Stimulated activated CD4-positive, alpha-beta T cell treated with anti-CD3 and anti-CD28 coated beads, TNF-alpha, amount 100 ng/mL, for 24 hours (primary cell): ENCODE results near the gene DEF6.
"Not testable (repeated sequence)": the region's sequence is repeated elsewhere in the genome, so short reads cannot be mapped to it uniquely, and the experiment has no call there.

Experiments used
- DNase-seq, 3 experiments: peaks; one replicate each; pipeline ENCODE4 v3.0.0-alpha.2; 2020; ENCODE audit warnings: low read depth in 3 of 3

Gene DEF6

GRCh38 chr6:35310265-35310831 lies 12.7 kb downstream of the DEF6 start:
- no peak for DNase-seq

GRCh38 chr6:35311390-35312075 lies 13.9 kb downstream of the DEF6 start:
- peak in 1 of 3 experiments; percentile 41 for DNase-seq

GRCh38 chr6:35312076-35312800 lies 14.6 kb downstream of the DEF6 start:
- DNase-seq = no peak

DNA sequence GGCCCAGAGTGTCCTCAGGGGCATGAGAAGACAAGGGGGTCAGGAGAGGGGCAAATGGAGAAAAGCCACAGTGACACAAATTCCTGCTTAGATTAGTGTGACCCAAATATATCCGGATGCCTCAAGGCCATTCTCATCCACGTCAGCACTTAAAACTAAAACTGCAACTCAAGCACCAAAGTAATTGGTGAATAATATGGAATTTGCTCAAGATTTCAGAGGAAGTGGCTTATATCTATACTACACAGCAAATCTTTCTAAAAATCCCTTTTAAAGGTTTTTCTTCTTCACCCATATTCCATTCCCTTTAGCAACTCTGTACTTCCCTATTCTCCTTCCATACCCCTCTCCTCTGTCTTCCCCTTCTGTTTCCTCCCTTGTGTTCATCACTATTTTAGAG lies 15.2 kb downstream of the DEF6 start:
- DNase-seq = no peak

DNA sequence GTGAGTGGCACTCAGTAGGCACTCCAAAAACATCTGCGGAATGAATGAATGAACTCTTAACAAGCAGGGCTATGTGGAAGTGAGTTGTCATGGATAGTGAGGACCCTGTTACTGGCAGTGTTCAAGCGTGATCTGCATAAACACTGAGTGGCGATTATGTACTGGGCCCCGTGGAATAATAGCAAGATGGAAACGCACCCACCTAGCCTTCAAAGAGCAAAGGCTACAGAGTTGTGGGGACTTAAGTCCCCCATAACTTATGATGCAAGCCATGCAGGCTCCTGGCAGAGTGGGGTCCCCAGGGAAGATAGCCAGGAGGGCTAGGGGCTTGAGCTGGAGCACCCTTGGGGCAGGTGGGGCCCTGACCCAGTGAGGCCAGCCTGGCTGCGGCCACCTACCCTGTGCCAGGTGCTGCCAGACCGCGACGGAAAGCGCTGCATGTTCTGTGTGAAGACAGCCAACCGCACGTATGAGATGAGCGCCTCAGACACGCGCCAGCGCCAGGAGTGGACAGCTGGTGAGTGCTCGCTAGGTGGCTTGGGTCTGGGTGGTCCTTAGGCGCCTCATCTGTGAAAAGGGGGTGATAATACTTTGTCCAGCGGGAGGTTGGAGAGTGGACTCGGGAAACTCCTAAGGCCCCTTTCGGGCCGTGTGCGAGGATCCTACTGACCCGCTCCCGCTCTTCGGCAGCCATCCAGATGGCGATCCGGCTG lies 20.0 kb downstream of the DEF6 start:
- DNase-seq = no peak

DNA sequence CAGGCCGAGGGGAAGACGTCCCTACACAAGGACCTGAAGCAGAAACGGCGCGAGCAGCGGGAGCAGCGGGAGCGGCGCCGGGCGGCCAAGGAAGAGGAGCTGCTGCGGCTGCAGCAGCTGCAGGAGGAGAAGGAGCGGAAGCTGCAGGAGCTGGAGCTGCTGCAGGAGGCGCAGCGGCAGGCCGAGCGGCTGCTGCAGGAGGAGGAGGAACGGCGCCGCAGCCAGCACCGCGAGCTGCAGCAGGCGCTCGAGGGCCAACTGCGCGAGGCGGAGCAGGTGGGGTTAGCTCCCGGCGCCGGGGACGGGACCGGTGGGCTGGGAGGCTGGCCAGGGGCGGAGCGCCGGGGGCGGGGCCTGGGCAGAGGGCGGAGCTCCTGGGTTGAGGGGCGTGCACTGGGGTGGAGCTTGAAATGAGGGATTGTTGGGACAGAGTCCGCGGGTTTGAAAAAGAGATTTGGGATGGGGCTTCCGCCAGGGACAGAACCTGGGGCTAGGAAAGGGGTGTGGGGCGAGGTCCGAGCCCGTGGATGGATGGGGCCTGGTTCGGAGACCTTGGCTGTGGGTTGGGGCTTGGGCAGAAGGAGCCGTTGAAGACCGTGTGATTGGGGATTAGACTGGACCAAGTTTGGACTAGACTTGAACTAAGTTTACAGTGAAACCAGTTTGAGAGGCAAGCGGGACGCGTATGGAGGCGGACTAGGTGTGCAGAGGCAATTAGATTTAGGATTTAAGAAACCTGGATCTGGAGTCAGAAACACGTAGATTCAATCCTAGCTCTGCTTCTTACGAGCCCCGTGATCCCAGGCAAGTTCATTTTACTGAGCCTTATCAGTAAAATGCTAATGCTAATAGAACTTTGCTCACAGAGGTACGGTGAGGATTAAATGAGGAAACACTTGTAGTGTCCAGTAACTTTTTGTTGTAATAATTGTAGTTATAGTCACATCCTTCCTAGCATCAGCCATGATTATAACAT lies 20.9 kb downstream of the DEF6 start:
- no peak for DNase-seq

GRCh38 chr6:35319346-35320030 lies 21.9 kb downstream of the DEF6 start:
- DNase-seq = no peak

DNA sequence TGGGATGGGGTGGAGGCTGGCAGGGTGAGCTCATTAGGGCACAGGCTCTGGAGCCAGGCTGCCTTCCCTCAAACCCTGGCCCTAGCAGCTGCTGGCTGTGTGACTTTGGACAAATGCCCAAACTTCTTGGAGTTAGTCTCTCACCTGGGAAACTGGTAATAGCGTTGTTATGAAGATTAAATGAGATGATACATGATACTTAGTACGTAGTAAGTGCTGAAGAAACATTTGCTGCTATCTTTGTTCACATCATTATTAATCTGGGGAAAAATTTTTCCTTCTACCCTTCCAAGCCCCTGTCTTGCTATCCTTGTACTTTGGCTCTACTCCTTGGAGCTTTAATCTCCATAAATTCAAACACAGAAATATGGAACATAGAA lies 22.4 kb downstream of the DEF6 start:
- no peak for DNase-seq

- DNase-seq = no peak
Measured at GRCh38 chr6:35321091-35321490, 23.5 kb downstream of the DEF6 start.

DNA sequence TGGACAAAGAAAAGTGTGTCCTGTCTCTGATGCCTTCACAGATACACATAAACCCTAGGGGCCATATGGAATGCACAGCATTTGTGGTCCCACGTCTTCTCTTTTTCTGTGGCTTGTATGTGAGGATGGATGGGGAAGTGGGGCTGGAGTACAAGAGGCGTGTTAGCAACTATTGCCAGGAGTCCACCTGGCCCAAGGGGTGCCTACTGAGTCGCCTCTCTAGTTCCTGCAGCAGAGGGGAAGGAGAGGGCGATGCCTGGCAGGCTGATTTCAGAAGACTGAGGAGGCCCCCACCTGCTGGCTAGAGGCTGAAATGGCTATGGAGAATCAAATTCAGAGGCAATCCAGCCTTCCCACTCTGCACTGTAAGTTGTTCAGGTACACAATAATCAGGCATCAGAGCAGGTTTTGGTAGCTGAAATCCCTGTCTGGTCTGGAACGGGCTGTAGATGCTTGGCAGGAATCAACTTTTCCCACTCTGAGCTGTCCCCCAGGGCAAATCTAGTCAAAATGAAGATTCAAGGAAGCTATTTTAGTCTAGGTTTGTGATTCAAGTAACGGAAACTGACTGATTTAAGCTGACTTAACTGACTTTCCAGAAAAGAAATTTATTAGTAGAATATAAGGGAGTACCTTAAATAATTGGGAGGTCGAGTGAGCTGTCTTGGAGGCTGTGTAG lies 29.9 kb downstream of the DEF6 start:
- DNase-seq = peak; percentile 55 to 72 (median 56)

GRCh38 chr6:35328108-35328723 lies 30.6 kb downstream of the DEF6 start:
- DNase-seq = no peak

- DNase-seq = not testable (repeated sequence)
Measured at GRCh38 chr6:35328965-35329364, 31.3 kb downstream of the DEF6 start.

- no peak for DNase-seq
Measured at GRCh38 chr6:35330541-35331119, 33.0 kb downstream of the DEF6 start.

GRCh38 chr6:35332074-35332887 lies 34.7 kb downstream of the DEF6 start:
- DNase-seq = peak in 1 of 3 experiments; percentile 35

GRCh38 chr6:35341557-35341956 lies 43.9 kb downstream of the DEF6 start:
- DNase-seq = no peak

GRCh38 chr6:35342258-35343091 lies 44.9 kb downstream of the DEF6 start, which contains the start of gene PPARD:
PPARD (plus strand) TSS chr6:35342558; CDS start chr6:35411088, 68,530 bp downstream.
- peak; percentile 96 to 97 (median 97) for DNase-seq

DNA sequence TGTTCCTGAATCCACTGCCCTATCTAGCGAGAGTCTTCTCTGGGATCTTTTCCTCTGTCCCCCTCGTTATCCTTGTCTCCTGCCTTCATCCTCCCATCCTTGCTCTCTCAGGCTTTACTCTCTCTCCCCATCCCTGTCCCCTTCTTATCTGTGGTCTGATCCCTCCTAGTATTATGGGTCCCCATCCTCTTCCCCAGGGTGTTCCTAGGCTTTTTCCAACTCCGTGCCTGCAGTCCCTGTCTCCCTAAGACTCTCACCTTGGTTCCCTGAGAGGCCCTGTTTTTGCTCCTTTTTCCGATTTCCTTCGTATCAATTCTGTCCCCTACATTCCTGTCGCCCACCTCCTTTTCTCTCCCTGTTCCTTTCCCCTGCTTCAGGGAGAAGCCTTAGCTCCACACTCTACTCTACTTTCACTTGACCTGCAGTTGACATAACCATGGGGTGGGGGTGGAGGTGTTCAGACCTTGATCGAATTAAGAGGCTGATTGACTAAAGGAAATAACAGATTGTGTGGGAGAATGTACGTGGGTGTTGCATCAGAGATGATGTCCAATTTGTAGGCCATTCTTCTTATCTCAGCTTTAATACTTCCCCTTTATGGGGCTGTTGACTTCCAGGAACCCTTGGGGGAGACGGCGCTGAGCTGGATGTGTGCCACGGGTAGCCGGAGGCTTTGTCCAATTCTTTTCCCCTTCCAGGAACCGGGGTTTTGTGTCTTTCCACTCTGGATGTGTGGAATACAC lies 45.6 kb downstream of the DEF6 start:
- no peak for DNase-seq
